Caco-2 (cell line): ENCODE results near the gene VLDLR. TPM values are rescaled to one million over a fixed set of nuclear protein-coding genes. Genes with fewer than 3 reads are reported as not detected.

ENCODE experiments used
- Bru-seq: library from RNA; stranded (reverse); fragments of 400-500 nt; gene quantifications from one replicate; lab custom pipeline; 2021; lab: Mats Ljungman, UMichigan
- BruChase-seq, 2 experiments: library from RNA; stranded (reverse); fragments of 400-500 nt; gene quantifications; one replicate each; lab custom pipeline; 2021; lab: Mats Ljungman, UMichigan
- BruUV-seq: library from RNA; stranded (reverse); fragments of 400-500 nt; replicated peaks from 2 replicates; lab custom pipeline; 2021; lab: Mats Ljungman, UMichigan
- CTCF ChIA-PET: fragments of 300-600 bp; sonication (Branson Sonifier 250); formaldehyde crosslinking; loops from one replicate; lab custom pipeline; 2022; ENCODE audit warnings: antibody characterized with exemption; lab: Charles Lee
- POLR2A ChIA-PET: fragments of 300-600 bp; sonication (Branson Sonifier 250); formaldehyde crosslinking; loops from one replicate; lab custom pipeline; 2022; ENCODE audit warnings: antibody characterized with exemption; lab: Charles Lee
- DNase-seq, 2 experiments: peaks; one replicate each; pipeline versions ENCODE4 v3.0.0 to v3.0.0-alpha.2; 2020 to 2022
- H3K27me3 ChIP-seq: replicated peaks from 2 replicates; pipeline ENCODE4 v1.6.0; 2011; ENCODE audit warnings: low read length; ENCODE audit not compliant: control insufficient read depth, insufficient read depth
- H3K36me3 ChIP-seq: 2 replicates; pipeline ENCODE4 v1.5.1; 2011; ENCODE audit warnings: low read length; ENCODE audit not compliant: control insufficient read depth, insufficient read depth
- H3K4me1 ChIP-seq: fragments of 250-450 bp; sonication (Bioruptor Pico); 2 replicates; pipeline ENCODE4 v1.5.1; 2020; ENCODE audit warnings: mild to moderate bottlenecking
- H3K4me3 ChIP-seq: 2 replicates; pipeline ENCODE4 v1.5.1; 2011; ENCODE audit warnings: low read depth, mild to moderate bottlenecking, control low read depth, low read length
- H3K9me3 ChIP-seq: fragments of 250-450 bp; sonication (Bioruptor Pico); 2 replicates; pipeline ENCODE4 v1.5.1; 2020; ENCODE audit warnings: mild to moderate bottlenecking, moderate library complexity
- H3K27ac Mint-ChIP-seq: one replicate; pipeline ENCODE4 v1.8.0; 2022; ENCODE audit warnings: mixed read lengths; ENCODE audit not compliant: unreplicated experiment
- H3K27me3 Mint-ChIP-seq: one replicate; pipeline ENCODE4 v1.8.0; 2022; ENCODE audit warnings: mixed read lengths; ENCODE audit not compliant: insufficient read depth, unreplicated experiment
- H3K36me3 Mint-ChIP-seq: one replicate; pipeline ENCODE4 v1.8.0; 2022; ENCODE audit warnings: mild to moderate bottlenecking, mixed read lengths; ENCODE audit not compliant: insufficient read depth, unreplicated experiment
- H3K4me1 Mint-ChIP-seq: one replicate; pipeline ENCODE4 v1.8.0; 2022; ENCODE audit warnings: low read depth, mixed read lengths; ENCODE audit not compliant: unreplicated experiment
- H3K4me3 Mint-ChIP-seq: one replicate; pipeline ENCODE4 v1.8.0; 2022; ENCODE audit warnings: mild to moderate bottlenecking, moderate library complexity, mixed read lengths; ENCODE audit not compliant: unreplicated experiment
- H3K9me3 Mint-ChIP-seq: one replicate; pipeline ENCODE4 v1.8.0; 2022; ENCODE audit warnings: mixed read lengths; ENCODE audit not compliant: unreplicated experiment
- CTCF ChIP-seq, 2 experiments: fragments of 200-600 bp in 1 of 2; IDR thresholded peaks; 1 replicate in 1 of 2; 2 replicates in 1 of 2; pipeline versions ENCODE4 v1.5.1 to v1.8.0; 2011 to 2022; ENCODE audit warnings: antibody characterized with exemption in 1 of 2, control low read depth in 1 of 2, inconsistent platforms in 1 of 2, low read depth in 1 of 2, low read length in 1 of 2, mild to moderate bottlenecking in 1 of 2, moderate library complexity in 1 of 2; ENCODE audit not compliant: insufficient read depth in 1 of 2, severe bottlenecking in 1 of 2, unreplicated experiment in 1 of 2
- intact Hi-C: fragments of 100-400 bp; cut with micrococcal nuclease; formaldehyde crosslinking; loops from one replicate; pipeline ENCODE4 v1.10.0; 2022; ENCODE audit not compliant: unreplicated experiment
- long read RNA-seq: library from polyadenylated mRNA; stranded (forward); transcript quantifications from one replicate; pipeline ENCODE4 v2.0.0, GENCODE V29; 2022
- total RNA-seq: library from RNA; stranded (reverse); gene quantifications from 2 replicates; pipeline ENCODE4 v1.2.3, GENCODE V29; 2022

VLDLR gene
- total RNA-seq, result 35.7 and 42.3 TPM in 2 replicates
- percentile 88 among the genes with signal in this experiment for Bru-seq, nascent RNA
- BruChase-seq, experiment 1, labeled RNA remaining after a 2-hour chase, result percentile 83 among the genes with signal in this experiment
- BruChase-seq, experiment 2, labeled RNA remaining after a 6-hour chase, result percentile 82 among the genes with signal in this experiment
- long read RNA-seq, full-length matches to known transcripts, result 25 of 45 reads
- long read RNA-seq, partial matches to known transcripts, result 9 of 45 reads
- long read RNA-seq, other reads (novel, unspliced or antisense), result 11 of 45 reads

GRCh38 chr9:2621722-2622460 is at the start of gene VLDLR:
Gene VLDLR, plus strand, starts transcription at chr9:2621787. Its CDS starts 403 bp downstream, at chr9:2622190.
- Mint-ChIP-seq H3K27ac (peak within 1 kb of the TSS; percentile 96), H3K9me3 (no peaks in the 10 kb centered on the region), H3K4me3 (peak within 1 kb of the TSS; percentile 89), H3K27me3 (no peaks in the 10 kb centered on the region), H3K36me3 (peaks cover 18% of the 10 kb centered on the region), H3K4me1 (no peaks in the 10 kb centered on the region)
- ChIA-PET POLR2A (interaction anchor here (1.0 kb wide), 1 partner anchor 11 kb away, joined by 3 read pairs; no protein-coding TSS in a partner anchor), CTCF (no interaction called here)
- intact Hi-C loops, result loop anchor here (5.0 to 10.0 kb wide), 4 partner anchors 155 to 377 kb away; no protein-coding TSS in a partner anchor
- H3K4me1 ChIP-seq, result peaks cover 19% of the 10 kb centered on the region
- TF ChIP-seq CTCF (IDR thresholded peaks at IDR 0.05; ENCODE audit: insufficient read depth in 1 of 2, low read depth in 1 of 2, low read length in 1 of 2, severe bottlenecking in 1 of 2, unreplicated experiment in 1 of 2), result no peak
- H3K27me3 ChIP-seq, result no peaks in the 10 kb centered on the region
- H3K36me3 ChIP-seq, result no peaks in the 10 kb centered on the region
- H3K4me3 ChIP-seq, result peak within 1 kb of the TSS; percentile 77
- peak; percentile 13 to 45 for DNase-seq
- BruUV-seq, result no TSS peak
- H3K9me3 ChIP-seq, result no peaks in the 10 kb centered on the region

DNA sequence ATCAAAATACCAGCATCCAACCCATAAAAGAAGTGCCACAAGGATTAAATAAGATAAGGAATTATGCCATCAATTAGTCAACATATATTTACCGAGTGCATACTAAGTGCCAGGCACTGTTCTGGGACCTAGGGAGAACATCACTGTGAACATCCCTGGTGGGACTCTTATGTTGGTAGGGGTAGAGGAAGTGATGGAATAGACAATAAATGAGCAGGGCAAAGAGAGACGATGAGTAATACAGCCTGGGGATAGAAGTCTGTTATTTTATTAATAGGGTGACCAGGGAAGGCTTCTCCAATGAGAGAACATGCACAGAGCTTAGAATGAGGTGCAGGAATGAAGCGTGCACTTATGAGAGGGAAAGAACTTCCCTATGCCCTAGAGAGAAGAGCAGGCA is 47.4 kb upstream of the VLDLR start:
- CTCF ChIA-PET, result no interaction called here
- no peaks in the 10 kb centered on the region for H3K4me1 ChIP-seq
- no peak overlapping the region for H3K4me3 ChIP-seq
- no TSS peak for BruUV-seq
- no peaks in the 10 kb centered on the region for H3K36me3 ChIP-seq
- no peaks in the 10 kb centered on the region for H3K27me3 Mint-ChIP-seq
- POLR2A ChIA-PET, result no interaction called here
- H3K36me3 Mint-ChIP-seq, result no peaks in the 10 kb centered on the region
- no peak overlapping the region for H3K27ac Mint-ChIP-seq
- no peaks in the 10 kb centered on the region for H3K27me3 ChIP-seq
- H3K4me3 Mint-ChIP-seq, result no peak overlapping the region
- no peaks in the 10 kb centered on the region for H3K9me3 Mint-ChIP-seq
- intact Hi-C loops, result no loop called here
- DNase-seq, result no peak
- H3K4me1 Mint-ChIP-seq, result no peaks in the 10 kb centered on the region
- no peaks in the 10 kb centered on the region for H3K9me3 ChIP-seq
- no peak for TF ChIP-seq CTCF (IDR thresholded peaks at IDR 0.05; ENCODE audit: insufficient read depth in 1 of 2, low read depth in 1 of 2, low read length in 1 of 2, severe bottlenecking in 1 of 2, unreplicated experiment in 1 of 2)

- no peak overlapping the region for H3K4me3 ChIP-seq
- ChIA-PET POLR2A (no interaction called here), CTCF (no interaction called here)
- no peak overlapping the region for H3K4me3 Mint-ChIP-seq
- intact Hi-C loops, result no loop called here
- no peaks in the 10 kb centered on the region for H3K4me1 Mint-ChIP-seq
- H3K36me3 ChIP-seq, result no peaks in the 10 kb centered on the region
- H3K27ac Mint-ChIP-seq, result no peak overlapping the region
- no TSS peak for BruUV-seq
- no peaks in the 10 kb centered on the region for H3K9me3 Mint-ChIP-seq
- H3K27me3 Mint-ChIP-seq, result no peaks in the 10 kb centered on the region
- H3K4me1 ChIP-seq, result no peaks in the 10 kb centered on the region
- no peaks in the 10 kb centered on the region for H3K9me3 ChIP-seq
- no peaks in the 10 kb centered on the region for H3K27me3 ChIP-seq
- no peaks in the 10 kb centered on the region for H3K36me3 Mint-ChIP-seq
- no peak for DNase-seq
- no peak for TF ChIP-seq CTCF (IDR thresholded peaks at IDR 0.05; ENCODE audit: insufficient read depth in 1 of 2, low read depth in 1 of 2, low read length in 1 of 2, severe bottlenecking in 1 of 2, unreplicated experiment in 1 of 2)
Measured at GRCh38 chr9:2576631-2577030, 45.0 kb upstream of the VLDLR start.
